ENCODE data around the gene HOXB9.

Gene HOXB9

GRCh38 chr17:48644159-48644558 is 18.0 kb upstream of the HOXB9 start:
- Histone ChIP-seq H3K4me3 (ENCODE audit: low read length) (no peak overlapping the region), H2AFZ (ENCODE audit: low read depth, low read length) (no peak overlapping the region), H3K36me3 (ENCODE audit: insufficient read depth, low read length) (no peaks in the 10 kb centered on the region), H3K9me3 (ENCODE audit: low read length) (no peaks in the 10 kb centered on the region), H3K27me3 (ENCODE audit: insufficient read depth, low read length) (peaks cover 92% of the 10 kb centered on the region), H3K4me1 (ENCODE audit: insufficient read depth, low read length) (no peaks in the 10 kb centered on the region)

DNA sequence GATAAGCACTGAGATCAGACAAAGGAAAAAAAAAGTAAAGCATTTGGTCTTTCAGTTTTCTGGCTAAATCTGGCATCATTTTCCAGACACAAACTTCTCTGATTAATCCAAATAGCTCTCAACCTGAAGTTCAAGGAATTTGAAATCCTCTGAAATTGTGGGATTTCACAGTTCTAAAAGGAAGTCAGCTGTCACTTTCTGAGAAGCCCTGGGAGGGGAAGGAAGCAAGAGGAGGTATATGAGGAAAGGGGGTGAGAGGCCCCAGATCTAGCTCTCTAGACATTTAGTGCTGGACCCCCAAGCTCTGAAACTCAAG is 17.5 kb upstream of the HOXB9 start:
- H3K36me3 ChIP-seq (ENCODE audit: insufficient read depth, low read length): no peaks in the 10 kb centered on the region
- H3K4me1 ChIP-seq (ENCODE audit: insufficient read depth, low read length): no peaks in the 10 kb centered on the region
- H3K4me3 ChIP-seq (ENCODE audit: low read length): no peak overlapping the region
- H2AFZ ChIP-seq (ENCODE audit: low read depth, low read length): no peak overlapping the region
- H3K27me3 ChIP-seq (ENCODE audit: insufficient read depth, low read length): peaks cover 97% of the 10 kb centered on the region
- H3K9me3 ChIP-seq (ENCODE audit: low read length): no peaks in the 10 kb centered on the region

- H3K4me3 ChIP-seq (ENCODE audit: low read length): no peak overlapping the region
- no peak overlapping the region for H2AFZ ChIP-seq (ENCODE audit: low read depth, low read length)
- H3K4me1 ChIP-seq (ENCODE audit: insufficient read depth, low read length): no peaks in the 10 kb centered on the region
- no peaks in the 10 kb centered on the region for H3K36me3 ChIP-seq (ENCODE audit: insufficient read depth, low read length)
- H3K9me3 ChIP-seq (ENCODE audit: low read length): no peaks in the 10 kb centered on the region
- peaks cover 99% of the 10 kb centered on the region for H3K27me3 ChIP-seq (ENCODE audit: insufficient read depth, low read length)
Observed at GRCh38 chr17:48642843-48643696, 16.9 kb upstream of the HOXB9 start.

DNA sequence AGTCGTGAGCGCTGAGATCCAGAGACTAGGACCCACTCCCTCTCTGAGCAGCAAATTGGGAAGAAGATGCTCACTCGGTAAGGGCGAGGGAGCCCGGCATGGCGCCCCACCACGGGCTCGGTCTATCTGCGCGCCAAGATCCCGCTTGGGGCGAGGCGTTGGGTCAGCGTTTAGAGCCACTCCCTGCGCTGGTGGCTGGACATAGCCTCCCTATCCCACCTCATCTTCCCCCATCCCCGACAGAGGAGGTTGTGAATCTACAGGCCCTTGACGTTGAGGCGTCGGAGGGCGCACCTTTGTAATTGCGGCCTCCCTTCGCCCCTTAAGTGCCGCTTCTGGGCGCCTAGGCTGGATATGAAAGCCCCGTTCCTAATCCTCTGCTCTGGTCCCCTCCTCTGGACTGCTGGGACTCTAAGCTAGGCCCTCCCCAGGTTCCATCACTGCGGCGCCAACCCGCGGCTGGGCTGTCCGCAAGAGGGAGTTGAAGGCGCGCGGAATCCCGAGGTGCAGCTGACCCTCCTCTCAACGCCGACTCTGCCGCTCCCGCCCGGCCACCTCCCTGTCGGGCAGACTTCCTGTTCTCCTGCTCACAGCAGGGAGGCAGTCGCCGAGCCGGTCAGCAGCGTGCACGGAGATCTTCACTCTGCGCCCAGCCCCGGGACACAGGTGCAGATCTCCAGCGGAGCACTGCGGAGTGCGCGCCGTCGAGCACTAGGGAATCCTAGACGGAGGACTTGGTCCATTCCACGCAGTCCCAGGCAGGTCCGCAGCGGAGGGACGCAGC is 16.1 kb upstream of the HOXB9 start:
- H2AFZ ChIP-seq (ENCODE audit: low read depth, low read length): no peak overlapping the region
- peaks cover 99% of the 10 kb centered on the region for H3K27me3 ChIP-seq (ENCODE audit: insufficient read depth, low read length)
- H3K4me3 ChIP-seq (ENCODE audit: low read length): no peak overlapping the region
- no peaks in the 10 kb centered on the region for H3K9me3 ChIP-seq (ENCODE audit: low read length)
- H3K36me3 ChIP-seq (ENCODE audit: insufficient read depth, low read length): no peaks in the 10 kb centered on the region
- no peaks in the 10 kb centered on the region for H3K4me1 ChIP-seq (ENCODE audit: insufficient read depth, low read length)

GRCh38 chr17:48641541-48642058 is 15.4 kb upstream of the HOXB9 start:
- no peaks in the 10 kb centered on the region for H3K36me3 ChIP-seq (ENCODE audit: insufficient read depth, low read length)
- H3K4me3 ChIP-seq (ENCODE audit: low read length): no peak overlapping the region
- no peak overlapping the region for H2AFZ ChIP-seq (ENCODE audit: low read depth, low read length)
- H3K9me3 ChIP-seq (ENCODE audit: low read length): no peaks in the 10 kb centered on the region
- H3K4me1 ChIP-seq (ENCODE audit: insufficient read depth, low read length): no peaks in the 10 kb centered on the region
- H3K27me3 ChIP-seq (ENCODE audit: insufficient read depth, low read length): peaks cover 100% of the 10 kb centered on the region

GRCh38 chr17:48640858-48641180 is 14.7 kb upstream of the HOXB9 start:
- Histone ChIP-seq H3K27me3 (ENCODE audit: insufficient read depth, low read length) (peaks cover 97% of the 10 kb centered on the region), H3K9me3 (ENCODE audit: low read length) (no peaks in the 10 kb centered on the region), H3K36me3 (ENCODE audit: insufficient read depth, low read length) (no peaks in the 10 kb centered on the region), H3K4me3 (ENCODE audit: low read length) (no peak overlapping the region), H2AFZ (ENCODE audit: low read depth, low read length) (no peak overlapping the region), H3K4me1 (ENCODE audit: insufficient read depth, low read length) (no peaks in the 10 kb centered on the region)

GRCh38 chr17:48639982-48640857 is 14.1 kb upstream of the HOXB9 start:
- H3K27me3 ChIP-seq (ENCODE audit: insufficient read depth, low read length): peaks cover 97% of the 10 kb centered on the region
- no peaks in the 10 kb centered on the region for H3K4me1 ChIP-seq (ENCODE audit: insufficient read depth, low read length)
- H3K36me3 ChIP-seq (ENCODE audit: insufficient read depth, low read length): no peaks in the 10 kb centered on the region
- no peak overlapping the region for H3K4me3 ChIP-seq (ENCODE audit: low read length)
- H3K9me3 ChIP-seq (ENCODE audit: low read length): no peaks in the 10 kb centered on the region
- H2AFZ ChIP-seq (ENCODE audit: low read depth, low read length): no peak overlapping the region

DNA sequence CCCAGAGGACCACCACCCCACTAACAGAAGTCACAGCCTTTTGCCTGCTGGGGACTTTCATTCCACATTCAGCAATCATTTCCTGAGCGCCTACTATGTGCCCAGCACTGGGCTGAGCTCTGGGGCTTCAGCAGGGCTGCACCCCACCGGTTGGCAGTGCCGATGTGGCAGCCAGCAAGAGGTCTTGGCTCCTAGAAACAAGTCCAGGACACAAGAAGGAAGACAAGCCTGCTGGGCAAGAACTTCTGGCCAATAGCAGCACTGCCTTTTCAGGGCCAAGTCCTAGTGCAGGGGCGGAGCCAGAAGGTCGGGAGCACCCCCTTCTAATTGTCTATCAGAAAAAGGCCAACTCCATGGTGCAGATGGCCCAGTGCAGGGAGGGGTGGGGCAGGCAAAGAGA is 13.0 kb upstream of the HOXB9 start:
- no peaks in the 10 kb centered on the region for H3K4me1 ChIP-seq (ENCODE audit: insufficient read depth, low read length)
- H3K36me3 ChIP-seq (ENCODE audit: insufficient read depth, low read length): no peaks in the 10 kb centered on the region
- no peaks in the 10 kb centered on the region for H3K9me3 ChIP-seq (ENCODE audit: low read length)
- H3K27me3 ChIP-seq (ENCODE audit: insufficient read depth, low read length): peaks cover 97% of the 10 kb centered on the region
- H3K4me3 ChIP-seq (ENCODE audit: low read length): no peak overlapping the region
- no peak overlapping the region for H2AFZ ChIP-seq (ENCODE audit: low read depth, low read length)

DNA sequence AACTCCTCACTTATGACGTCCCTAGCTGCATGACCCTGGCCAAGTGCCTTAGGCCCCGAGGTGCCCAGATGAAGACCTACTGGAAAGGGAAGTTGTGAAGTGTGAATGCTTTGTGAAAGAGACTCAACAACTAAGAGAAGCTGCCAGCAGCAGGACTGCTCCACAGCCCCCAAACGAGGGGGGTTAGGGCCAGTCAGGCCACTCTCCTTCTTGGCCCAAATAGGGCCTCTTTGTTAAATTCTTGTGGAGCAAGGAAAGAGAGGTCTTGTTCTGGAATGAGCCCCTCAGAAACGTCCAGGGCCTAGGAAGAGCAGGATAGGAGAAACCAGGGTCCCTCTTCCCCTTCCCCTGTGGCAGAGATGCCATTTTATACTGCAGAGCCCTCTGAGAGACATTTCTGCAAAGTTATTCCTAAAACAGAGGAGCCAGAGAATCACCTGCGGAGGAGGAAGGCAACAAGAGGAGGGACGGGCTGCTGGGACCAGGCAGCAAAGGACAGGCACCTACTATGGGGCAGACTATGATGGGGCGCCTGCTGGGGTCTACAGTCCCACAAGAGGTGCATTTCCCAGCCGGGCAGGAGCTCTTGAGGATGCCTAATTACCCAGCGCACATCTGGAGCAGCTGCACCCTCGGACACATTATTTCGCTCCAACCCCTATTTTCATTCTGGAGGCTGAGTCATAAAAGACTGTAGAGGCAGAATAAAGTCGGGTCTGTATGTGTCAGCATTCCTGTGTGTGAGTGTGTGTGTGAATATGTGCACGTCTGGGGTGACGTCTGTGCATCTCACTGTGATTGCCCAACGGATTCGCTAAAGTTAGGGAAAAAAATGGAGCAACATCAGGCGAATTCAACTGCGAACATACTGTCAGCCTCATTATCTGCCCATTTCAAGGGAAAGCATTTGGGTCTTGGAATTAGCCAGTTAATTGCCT is 11.4 kb upstream of the HOXB9 start:
- Histone ChIP-seq H3K4me3 (ENCODE audit: low read length) (no peak overlapping the region), H2AFZ (ENCODE audit: low read depth, low read length) (no peak overlapping the region), H3K9me3 (ENCODE audit: low read length) (no peaks in the 10 kb centered on the region), H3K27me3 (ENCODE audit: insufficient read depth, low read length) (peaks cover 95% of the 10 kb centered on the region), H3K36me3 (ENCODE audit: insufficient read depth, low read length) (no peaks in the 10 kb centered on the region), H3K4me1 (ENCODE audit: insufficient read depth, low read length) (no peaks in the 10 kb centered on the region)

GRCh38 chr17:48636177-48637018 is 10.2 kb upstream of the HOXB9 start:
- Histone ChIP-seq H3K9me3 (ENCODE audit: low read length) (no peaks in the 10 kb centered on the region), H2AFZ (ENCODE audit: low read depth, low read length) (no peak overlapping the region), H3K36me3 (ENCODE audit: insufficient read depth, low read length) (no peaks in the 10 kb centered on the region), H3K4me1 (ENCODE audit: insufficient read depth, low read length) (no peaks in the 10 kb centered on the region), H3K4me3 (ENCODE audit: low read length) (no peak overlapping the region), H3K27me3 (ENCODE audit: insufficient read depth, low read length) (peaks cover 95% of the 10 kb centered on the region)

- Histone ChIP-seq H3K27me3 (ENCODE audit: insufficient read depth, low read length) (peaks cover 95% of the 10 kb centered on the region), H2AFZ (ENCODE audit: low read depth, low read length) (no peak overlapping the region), H3K9me3 (ENCODE audit: low read length) (no peaks in the 10 kb centered on the region), H3K4me3 (ENCODE audit: low read length) (no peak overlapping the region), H3K36me3 (ENCODE audit: insufficient read depth, low read length) (no peaks in the 10 kb centered on the region), H3K4me1 (ENCODE audit: insufficient read depth, low read length) (no peaks in the 10 kb centered on the region)
Observed at GRCh38 chr17:48634493-48635208, 8.5 kb upstream of the HOXB9 start.

Data from neuron (in vitro differentiated cells).